ENCODE results near the gene ABI2. TPM values are rescaled to one million over a fixed set of nuclear protein-coding genes. Genes with fewer than 3 reads are reported as not detected.

Gene ABI2
- total and polyA plus RNA-seq, 9 donors, result 25.0 to 91.6 (median 66.2) TPM

GRCh38 chr2:203327582-203327900 lies 653 bp upstream of the ABI2 start:
- no peaks in the 10 kb centered on the region for H3K27me3 ChIP-seq
- TF ChIP-seq EP300 (IDR thresholded peaks at IDR 0.05) (no peak), POLR2A (IDR thresholded peaks at IDR 0.05) (no peak)
- TF ChIP-seq, protein P1, sequence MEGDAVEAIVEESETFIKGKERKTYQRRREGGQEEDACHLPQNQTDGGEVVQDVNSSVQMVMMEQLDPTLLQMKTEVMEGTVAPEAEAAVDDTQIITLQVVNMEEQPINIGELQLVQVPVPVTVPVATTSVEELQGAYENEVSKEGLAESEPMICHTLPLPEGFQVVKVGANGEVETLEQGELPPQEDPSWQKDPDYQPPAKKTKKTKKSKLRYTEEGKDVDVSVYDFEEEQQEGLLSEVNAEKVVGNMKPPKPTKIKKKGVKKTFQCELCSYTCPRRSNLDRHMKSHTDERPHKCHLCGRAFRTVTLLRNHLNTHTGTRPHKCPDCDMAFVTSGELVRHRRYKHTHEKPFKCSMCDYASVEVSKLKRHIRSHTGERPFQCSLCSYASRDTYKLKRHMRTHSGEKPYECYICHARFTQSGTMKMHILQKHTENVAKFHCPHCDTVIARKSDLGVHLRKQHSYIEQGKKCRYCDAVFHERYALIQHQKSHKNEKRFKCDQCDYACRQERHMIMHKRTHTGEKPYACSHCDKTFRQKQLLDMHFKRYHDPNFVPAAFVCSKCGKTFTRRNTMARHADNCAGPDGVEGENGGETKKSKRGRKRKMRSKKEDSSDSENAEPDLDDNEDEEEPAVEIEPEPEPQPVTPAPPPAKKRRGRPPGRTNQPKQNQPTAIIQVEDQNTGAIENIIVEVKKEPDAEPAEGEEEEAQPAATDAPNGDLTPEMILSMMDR (IDR thresholded peaks at IDR 0.05), result no peak
- DNase-seq, result no peak
- peak overlapping the region; percentile 97 for H3K4me3 ChIP-seq
- H3K4me1 ChIP-seq (ENCODE audit: insufficient read depth), result no peaks in the 10 kb centered on the region
- intact Hi-C loops (cut with DNase I), result no loop called here
- H3K27ac ChIP-seq, result peak overlapping the region; percentile 48 to 77
- no peaks in the 10 kb centered on the region for H3K36me3 ChIP-seq
- 3 to 8% (median 4%) methylated on average over 7 of the region's 7 CpGs for WGBS, 3 donors
- H3K9me3 ChIP-seq, result no peaks in the 10 kb centered on the region

GRCh38 chr2:203328760-203329540 lies 756 bp downstream of the ABI2 start:
- no peaks in the 10 kb centered on the region for H3K27me3 ChIP-seq
- 0 to 1% (median 0%) methylated on average over 31 of the region's 31 CpGs for WGBS, 3 donors
- H3K9me3 ChIP-seq, result no peaks in the 10 kb centered on the region
- peak overlapping the region; percentile 97 for H3K4me3 ChIP-seq
- no peaks in the 10 kb centered on the region for H3K4me1 ChIP-seq (ENCODE audit: insufficient read depth)
- peak overlapping the region; percentile 48 to 77 for H3K27ac ChIP-seq
- H3K36me3 ChIP-seq, result no peaks in the 10 kb centered on the region
- intact Hi-C loops (cut with DNase I), result loop anchor here in 1 of 4 donors (2.0 kb wide), 1 partner anchor 90 kb away; the partner anchor contains the start of gene CYP20A1
- peak; percentile 27 to 65 (median 48) for DNase-seq
- TF ChIP-seq, protein P1 (IDR thresholded peaks at IDR 0.05), result no peak
- TF ChIP-seq POLR2A (IDR thresholded peaks at IDR 0.05), result no peak
- no peak for TF ChIP-seq EP300 (IDR thresholded peaks at IDR 0.05)

- Histone ChIP-seq H3K36me3 (no peaks in the 10 kb centered on the region), H3K27ac (no peak overlapping the region), H3K4me1 (ENCODE audit: insufficient read depth) (no peaks in the 10 kb centered on the region), H3K9me3 (no peaks in the 10 kb centered on the region), H3K27me3 (no peaks in the 10 kb centered on the region), H3K4me3 (no peak overlapping the region)
- intact Hi-C loops (cut with DNase I), result no loop called here
- DNase-seq, result no peak
- TF ChIP-seq, protein P1 (IDR thresholded peaks at IDR 0.05), result no peak
- TF ChIP-seq POLR2A (IDR thresholded peaks at IDR 0.05), result no peak
- TF ChIP-seq EP300 (IDR thresholded peaks at IDR 0.05), result no peak
Measured at GRCh38 chr2:203330434-203330833, 2.2 kb downstream of the ABI2 start.

GRCh38 chr2:203338322-203338721 lies 10.1 kb downstream of the ABI2 start:
- 78 to 80% (median 79%) methylated on average over 4 of the region's 4 CpGs for WGBS, 3 donors
- DNase-seq, result no peak
- no peaks in the 10 kb centered on the region for H3K9me3 ChIP-seq
- no peaks in the 10 kb centered on the region for H3K36me3 ChIP-seq
- peaks cover 4% of the 10 kb centered on the region for H3K4me1 ChIP-seq (ENCODE audit: insufficient read depth)
- H3K27me3 ChIP-seq, result no peaks in the 10 kb centered on the region
- TF ChIP-seq EP300 (IDR thresholded peaks at IDR 0.05) (no peak), POLR2A (IDR thresholded peaks at IDR 0.05) (no peak)
- TF ChIP-seq, protein P1 (IDR thresholded peaks at IDR 0.05), result no peak
- no peak overlapping the region for H3K4me3 ChIP-seq
- intact Hi-C loops (cut with DNase I), result no loop called here
- no peak overlapping the region for H3K27ac ChIP-seq

All from ovary (tissue), 9 donors.